HG03025 (cell line): ENCODE measurements around the gene MTERF1.

Source experiments
- ATAC-seq: cut with Tn5 transposase; IDR thresholded peaks from one replicate; pipeline ENCODE4 v1.9.1; 2021; ENCODE audit warnings: mild to moderate bottlenecking, moderate library complexity; ENCODE audit not compliant: unreplicated experiment, low FRiP score

The MTERF1 gene

DNA sequence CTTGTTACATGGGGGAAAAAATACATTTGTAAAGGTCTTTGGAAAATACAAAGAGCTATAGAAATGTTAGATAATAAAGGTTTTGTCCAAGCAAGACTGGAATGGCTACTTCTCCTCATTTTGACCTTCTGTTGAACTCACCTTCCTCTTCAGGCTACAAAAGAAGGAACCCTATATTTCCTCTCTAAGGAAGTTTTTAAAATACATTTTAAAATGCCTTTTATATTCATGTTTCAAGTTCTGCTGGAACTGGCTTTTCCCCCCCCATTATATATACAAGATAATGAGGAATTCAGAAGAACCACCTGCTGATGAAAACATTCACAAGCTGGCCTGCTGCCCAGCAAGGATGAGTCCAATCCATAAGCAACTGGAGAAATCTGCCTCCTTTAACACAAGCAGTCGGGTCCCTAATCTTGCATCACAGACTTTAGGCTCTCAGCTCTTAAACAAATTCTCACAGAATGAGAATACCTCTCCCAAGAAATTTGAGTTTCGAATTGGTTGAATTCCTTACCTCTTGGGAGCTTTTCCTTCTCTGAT is 44.6 kb downstream of the MTERF1 start:
- ATAC-seq, result no peak

- no peak for ATAC-seq
These were observed 45.2 kb downstream of the MTERF1 start for GRCh38 chr7:91835091-91835825.

GRCh38 chr7:91832493-91833045 is 47.9 kb downstream of the MTERF1 start:
- ATAC-seq, result no peak

GRCh38 chr7:91827169-91827568 is 53.3 kb downstream of the MTERF1 start:
- ATAC-seq, result no peak

DNA sequence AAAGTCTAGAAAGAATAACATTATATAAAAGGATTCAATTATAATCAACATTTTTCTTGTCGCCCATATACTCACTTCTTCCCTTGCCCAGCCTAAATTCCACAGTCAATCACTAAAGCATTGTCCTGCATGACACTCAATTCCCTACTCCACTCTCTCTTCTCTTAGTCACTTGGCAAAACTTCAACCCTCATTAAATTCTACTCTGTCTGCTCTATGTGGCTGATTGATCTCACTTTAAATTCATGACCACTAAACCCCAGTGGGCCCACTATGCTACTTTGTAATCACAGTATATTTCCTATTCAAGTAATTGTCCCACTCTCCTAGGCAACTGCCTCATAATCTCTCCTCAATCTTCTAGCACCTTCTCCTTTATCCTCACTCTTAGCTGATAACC is 54.1 kb downstream of the MTERF1 start:
- no peak for ATAC-seq

- no peak for ATAC-seq
These were observed 56.3 kb downstream of the MTERF1 start for GRCh38 chr7:91824201-91824600.
